NCI-H226 (cell line): ENCODE measurements around the gene TANC1.

Experiments used
- DNase-seq: peaks from one replicate; pipeline ENCODE4 v3.0.0-alpha.2; 2015

Gene TANC1

GRCh38 chr2:159065891-159066290, 97.5 kb downstream of the TANC1 start:
- DNase-seq = no peak

- DNase-seq = no peak
These were observed 98.2 kb downstream of the TANC1 start for GRCh38 chr2:159066541-159067156.

DNA sequence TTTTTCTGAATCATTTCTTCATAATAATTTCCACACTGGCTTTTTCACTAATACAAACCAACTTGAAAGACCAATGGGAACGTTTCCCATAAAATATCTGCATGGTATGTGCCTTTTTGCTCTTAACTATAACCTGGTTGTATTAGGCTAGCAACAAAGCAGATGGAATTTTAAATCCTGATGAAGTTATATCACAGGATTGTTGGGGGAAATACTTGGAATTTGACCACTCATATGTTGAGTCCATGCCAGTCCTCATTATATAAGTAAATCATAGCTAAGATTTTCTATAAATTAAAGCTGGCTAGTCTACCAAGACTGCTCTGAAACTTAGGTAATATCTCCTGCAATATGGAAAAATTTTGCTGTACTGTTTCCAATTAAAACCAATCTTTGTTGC, 99.5 kb downstream of the TANC1 start:
- no peak for DNase-seq

DNA sequence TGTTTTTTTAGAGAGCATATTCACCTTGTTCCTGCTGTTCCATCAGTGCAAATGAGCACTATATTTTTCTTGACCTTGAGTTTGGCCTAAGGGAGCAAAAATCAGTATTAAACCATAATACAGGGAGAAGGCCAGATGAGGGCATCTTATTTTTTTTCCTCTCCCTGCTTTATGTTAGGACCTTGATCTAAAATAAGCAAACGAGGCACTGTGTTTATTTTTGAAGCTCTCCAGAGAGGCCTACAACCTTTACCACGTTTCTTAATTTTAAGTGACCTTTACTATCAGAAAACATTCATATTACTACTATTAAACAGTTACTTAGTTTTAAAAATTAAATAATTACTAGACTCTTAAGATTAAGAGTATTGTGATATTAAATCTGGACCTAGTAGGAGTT, 100.8 kb downstream of the TANC1 start:
- no peak for DNase-seq

- no peak for DNase-seq
These were observed 101.8 kb downstream of the TANC1 start for GRCh38 chr2:159070235-159070634.

DNA sequence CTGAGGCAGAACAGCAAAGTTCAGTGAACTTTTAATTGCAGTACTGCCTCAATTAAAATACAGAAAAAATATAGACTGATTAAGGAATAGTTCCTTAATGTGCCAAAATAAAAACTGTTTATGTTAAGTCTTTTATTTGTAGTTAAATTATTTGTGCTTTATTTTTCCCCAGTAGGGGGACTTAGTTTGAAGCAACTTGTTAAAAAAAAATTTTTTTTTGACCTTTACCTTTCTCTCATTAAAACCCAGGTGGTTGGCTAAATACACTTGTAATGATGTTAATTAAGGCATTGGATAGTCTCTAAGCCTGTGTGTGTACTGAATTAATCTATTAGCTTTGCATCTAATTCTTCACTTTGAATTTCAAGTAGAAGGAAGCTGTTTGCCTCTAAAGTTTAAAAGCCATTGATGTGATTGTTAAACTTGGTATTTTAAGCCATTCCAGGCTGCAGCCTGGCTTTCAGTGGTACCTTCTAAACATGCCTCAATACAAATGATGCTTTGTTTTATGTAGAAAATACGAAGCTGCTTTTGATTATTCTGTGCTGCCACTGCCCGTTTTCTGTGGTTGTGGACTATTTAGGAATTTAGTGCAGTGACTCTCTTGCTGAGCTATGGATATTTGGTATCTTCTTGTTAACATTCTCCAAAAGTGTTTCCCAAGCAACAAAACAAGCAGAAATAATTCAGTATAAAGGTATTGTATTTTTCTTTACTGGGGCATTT, 102.9 kb downstream of the TANC1 start:
- no peak for DNase-seq

GRCh38 chr2:159072795-159073194, 104.4 kb downstream of the TANC1 start:
- no peak for DNase-seq

GRCh38 chr2:159073256-159073655, 104.8 kb downstream of the TANC1 start:
- DNase-seq = peak; percentile 26

- DNase-seq = no peak
These were observed 106.2 kb downstream of the TANC1 start for GRCh38 chr2:159074605-159075004.

- DNase-seq = no peak
These were observed 107.3 kb downstream of the TANC1 start for GRCh38 chr2:159075727-159076126.

DNA sequence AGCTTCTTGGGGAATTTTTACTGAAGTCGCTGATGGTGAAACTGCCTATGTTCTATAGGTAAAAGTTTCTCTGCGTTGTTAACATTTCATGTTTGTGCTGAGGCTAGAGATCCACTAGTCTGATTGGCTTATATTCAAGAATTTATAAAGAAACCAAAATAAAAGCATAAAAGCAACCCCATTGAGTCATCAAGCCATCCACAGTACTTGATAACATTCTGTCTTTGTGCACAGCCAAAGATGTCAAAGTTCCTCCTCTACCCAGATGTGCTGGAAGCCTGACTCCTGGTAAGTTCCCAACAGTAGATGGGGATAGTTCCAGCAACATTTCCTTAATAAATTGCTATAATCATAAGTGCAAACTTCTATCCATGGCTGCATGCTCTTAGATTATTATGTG, 107.8 kb downstream of the TANC1 start:
- peak; percentile 70 for DNase-seq

- no peak for DNase-seq
These were observed 109.4 kb downstream of the TANC1 start for GRCh38 chr2:159077869-159078268.

DNA sequence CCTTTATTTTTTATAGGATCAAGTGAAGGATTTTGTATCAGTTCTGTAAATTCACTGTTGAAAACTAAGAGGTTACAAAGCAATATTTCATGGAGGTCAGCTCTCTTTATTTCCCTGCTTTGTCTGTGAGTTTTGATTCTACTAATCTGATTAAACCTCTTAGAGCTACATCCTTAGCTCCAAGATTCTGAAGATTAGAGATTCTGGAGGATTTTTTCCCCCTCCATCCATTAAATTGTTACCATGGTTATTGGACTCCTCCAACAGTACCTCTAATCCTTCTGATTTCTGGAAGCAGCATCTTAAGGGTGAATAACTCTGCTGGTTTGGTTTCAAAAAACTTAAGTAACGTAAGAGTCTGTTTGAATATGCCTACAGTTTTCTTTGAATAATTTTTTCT, 110.0 kb downstream of the TANC1 start:
- DNase-seq = no peak

- DNase-seq = no peak
These were observed 112.2 kb downstream of the TANC1 start for GRCh38 chr2:159080641-159081040.

GRCh38 chr2:159082119-159082518, 113.7 kb downstream of the TANC1 start:
- no peak for DNase-seq

GRCh38 chr2:159084384-159085370, 116.2 kb downstream of the TANC1 start:
- DNase-seq = no peak

DNA sequence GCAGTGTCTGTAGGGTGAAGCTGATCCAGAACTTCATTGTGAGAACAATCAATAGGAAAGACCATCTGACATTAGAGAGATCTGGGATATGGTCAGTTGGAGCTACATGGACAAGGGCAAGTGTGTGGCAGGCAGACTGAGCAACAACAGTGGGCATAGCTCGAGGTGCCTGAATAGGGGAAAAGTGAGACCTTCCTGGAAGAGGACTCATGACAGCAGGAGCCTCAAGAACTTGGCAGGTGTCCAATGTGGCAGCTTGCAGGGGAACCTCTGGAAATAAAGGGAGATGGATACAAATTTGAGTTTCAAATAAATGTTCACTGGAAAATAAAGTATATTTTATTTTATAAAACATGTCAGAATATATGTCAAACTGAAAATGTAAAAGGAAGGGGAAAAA, 117.9 kb downstream of the TANC1 start:
- DNase-seq = no peak

GRCh38 chr2:159086826-159087225, 118.4 kb downstream of the TANC1 start:
- DNase-seq = no peak

DNA sequence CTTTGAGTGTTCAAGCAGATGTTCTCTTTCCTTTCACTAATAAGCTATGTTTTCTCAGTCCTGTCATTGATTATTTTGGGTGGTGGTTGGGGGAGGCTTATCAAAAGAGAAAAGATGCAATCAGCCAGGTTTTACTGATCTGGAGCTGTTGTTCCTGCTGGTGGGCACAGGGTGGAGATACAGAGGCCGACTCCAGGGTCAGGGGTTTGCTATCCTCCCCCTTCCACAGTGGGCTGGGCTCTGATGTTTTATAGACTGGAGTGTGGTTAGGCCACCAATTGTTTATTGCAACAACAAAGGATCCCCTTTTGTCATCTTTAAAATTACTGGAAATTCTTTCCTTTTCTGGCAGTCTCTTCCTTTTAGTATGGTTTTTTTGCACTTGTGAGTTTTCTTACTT, 120.5 kb downstream of the TANC1 start:
- DNase-seq = no peak

GRCh38 chr2:159089543-159089942, 121.1 kb downstream of the TANC1 start:
- DNase-seq = no peak

DNA sequence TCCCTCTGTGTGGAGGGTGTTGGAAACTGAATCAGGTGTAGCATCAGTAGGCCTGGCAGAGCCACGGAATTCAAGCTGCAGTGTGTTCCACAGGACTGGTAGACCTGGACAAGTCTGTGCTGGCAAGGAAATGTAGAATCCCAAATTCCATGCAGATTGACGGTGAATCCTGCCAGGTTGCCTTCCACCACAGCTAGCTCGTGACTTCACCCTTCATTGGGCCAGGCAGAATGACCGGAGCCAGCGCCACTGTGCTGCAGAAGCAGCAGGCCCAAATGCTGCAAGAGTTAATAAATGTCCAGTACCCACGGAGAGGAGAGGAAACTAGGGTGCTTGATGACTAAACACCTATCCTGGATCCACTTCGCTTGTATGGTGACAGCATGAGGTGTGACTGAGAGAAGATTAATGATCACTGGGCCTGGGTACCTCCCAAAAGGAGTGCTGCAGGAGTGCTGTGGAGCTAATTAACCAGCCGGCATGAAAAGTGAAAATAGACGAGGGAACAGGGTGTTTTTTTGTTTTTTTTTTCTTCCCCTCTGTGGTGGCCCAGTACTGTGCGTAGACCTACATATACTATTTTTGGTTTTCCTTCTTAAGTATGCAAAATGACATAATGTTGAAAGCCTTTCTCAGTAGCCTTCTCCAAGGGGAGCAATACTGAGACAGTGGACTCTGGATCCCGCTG, 122.2 kb downstream of the TANC1 start:
- peak; percentile 26 for DNase-seq

GRCh38 chr2:159091381-159091780, 122.9 kb downstream of the TANC1 start:
- DNase-seq = peak; percentile 74

- no peak for DNase-seq
These were observed 123.5 kb downstream of the TANC1 start for GRCh38 chr2:159091976-159092375.
